ENCODE results near the gene MAP4K2.

MAP4K2 gene

DNA sequence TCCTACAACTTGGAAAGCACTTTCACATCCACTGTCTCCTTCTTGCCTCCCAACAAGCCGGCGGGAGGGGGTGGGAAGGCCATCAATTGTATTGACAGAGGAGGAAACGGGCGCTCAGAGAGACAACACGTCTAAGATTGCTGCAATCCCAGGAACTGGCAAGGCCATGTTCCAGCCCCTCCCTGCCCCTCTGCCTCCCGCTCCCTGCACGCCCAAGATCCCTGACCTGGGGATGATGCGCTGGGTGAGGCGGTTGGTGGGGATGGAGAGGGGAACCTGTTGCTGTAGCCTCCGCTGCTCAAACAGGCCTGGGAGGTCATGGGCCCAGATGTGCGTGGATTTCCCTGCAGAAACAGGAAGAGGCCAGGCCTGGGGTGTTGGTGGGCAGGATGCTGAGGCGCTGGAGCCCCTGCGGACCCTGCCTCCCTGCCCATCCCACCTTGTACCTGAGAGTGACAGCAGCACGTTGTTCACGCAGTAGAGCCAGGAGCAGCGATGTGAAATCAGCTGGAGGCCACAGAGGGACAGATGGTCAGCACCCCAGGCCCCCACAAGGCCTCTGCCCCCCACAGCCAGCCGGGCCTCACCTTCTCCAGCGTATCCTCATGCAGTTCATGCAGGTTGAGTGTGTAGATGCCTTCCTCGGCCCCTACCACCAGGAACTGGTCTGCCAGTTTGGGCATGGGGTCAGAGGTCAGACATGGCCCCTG is 6.8 kb downstream of the MAP4K2 start:
- H3K27me3 ChIP-seq (replicated peaks; ENCODE audit: insufficient read depth, low read length): no peaks in the 10 kb centered on the region
- H3F3A ChIP-seq (ENCODE audit: insufficient read depth, low read length): no peaks in the 10 kb centered on the region
- no peaks in the 10 kb centered on the region for H3K9me2 ChIP-seq (replicated peaks; ENCODE audit: insufficient read depth, low read length)
- TF ChIP-seq EZH2phosphoT487 (IDR thresholded peaks at IDR 0.05; ENCODE audit: low read length): no peak
- TF ChIP-seq, protein P1, sequence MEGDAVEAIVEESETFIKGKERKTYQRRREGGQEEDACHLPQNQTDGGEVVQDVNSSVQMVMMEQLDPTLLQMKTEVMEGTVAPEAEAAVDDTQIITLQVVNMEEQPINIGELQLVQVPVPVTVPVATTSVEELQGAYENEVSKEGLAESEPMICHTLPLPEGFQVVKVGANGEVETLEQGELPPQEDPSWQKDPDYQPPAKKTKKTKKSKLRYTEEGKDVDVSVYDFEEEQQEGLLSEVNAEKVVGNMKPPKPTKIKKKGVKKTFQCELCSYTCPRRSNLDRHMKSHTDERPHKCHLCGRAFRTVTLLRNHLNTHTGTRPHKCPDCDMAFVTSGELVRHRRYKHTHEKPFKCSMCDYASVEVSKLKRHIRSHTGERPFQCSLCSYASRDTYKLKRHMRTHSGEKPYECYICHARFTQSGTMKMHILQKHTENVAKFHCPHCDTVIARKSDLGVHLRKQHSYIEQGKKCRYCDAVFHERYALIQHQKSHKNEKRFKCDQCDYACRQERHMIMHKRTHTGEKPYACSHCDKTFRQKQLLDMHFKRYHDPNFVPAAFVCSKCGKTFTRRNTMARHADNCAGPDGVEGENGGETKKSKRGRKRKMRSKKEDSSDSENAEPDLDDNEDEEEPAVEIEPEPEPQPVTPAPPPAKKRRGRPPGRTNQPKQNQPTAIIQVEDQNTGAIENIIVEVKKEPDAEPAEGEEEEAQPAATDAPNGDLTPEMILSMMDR (IDR thresholded peaks at IDR 0.05; ENCODE audit: low read length): no peak
- no peak for TF ChIP-seq EZH2 (optimal IDR thresholded peaks at IDR 0.05; ENCODE audit: low read depth, low read length)
- H3K36me3 ChIP-seq (replicated peaks; ENCODE audit: insufficient read depth, low read length): no peaks in the 10 kb centered on the region
- H3K9ac ChIP-seq (ENCODE audit: low read length): no peak overlapping the region
- H3K4me1 ChIP-seq (ENCODE audit: low read length): no peaks in the 10 kb centered on the region
- no peak overlapping the region for H3K4me2 ChIP-seq (ENCODE audit: low read depth, low read length)
- no peak overlapping the region for H2AFZ ChIP-seq (ENCODE audit: low read length)
- no peak overlapping the region for H3K27ac ChIP-seq (ENCODE audit: low read length)
- H3K9me3 ChIP-seq (replicated peaks; ENCODE audit: insufficient read depth, low read length): no peaks in the 10 kb centered on the region
- H4K20me1 ChIP-seq (ENCODE audit: insufficient read depth, low read length): no peaks in the 10 kb centered on the region
- no peaks in the 10 kb centered on the region for H3K79me2 ChIP-seq (ENCODE audit: low read length)
- no peak overlapping the region for H3K4me3 ChIP-seq (ENCODE audit: low read length)
- no peak for DNase-seq

DNA sequence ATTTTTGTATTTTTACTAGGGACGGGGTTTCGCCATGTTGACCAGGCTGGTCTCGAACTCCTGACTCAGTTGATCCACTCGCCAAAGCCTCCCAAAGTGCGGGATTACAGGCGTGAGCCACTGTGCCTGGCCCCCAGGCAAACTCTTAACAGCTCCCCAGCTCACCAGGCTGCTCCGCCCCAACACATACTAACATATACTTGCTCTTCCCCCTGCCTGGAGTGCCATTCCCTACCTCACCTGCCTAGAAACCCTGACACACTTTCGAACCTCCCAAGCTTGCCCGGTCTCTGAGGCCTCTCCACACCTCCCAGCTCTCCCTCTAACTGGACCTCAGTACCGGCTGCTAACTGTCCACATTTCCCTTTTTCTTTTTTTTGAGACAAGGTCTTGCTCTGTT is 8.5 kb downstream of the MAP4K2 start:
- TF ChIP-seq EZH2 (optimal IDR thresholded peaks at IDR 0.05; ENCODE audit: low read depth, low read length) (no peak), EZH2phosphoT487 (IDR thresholded peaks at IDR 0.05; ENCODE audit: low read length) (no peak)
- TF ChIP-seq, protein P1 (IDR thresholded peaks at IDR 0.05; ENCODE audit: low read length): no peak
- Histone ChIP-seq H3K27me3 (replicated peaks; ENCODE audit: insufficient read depth, low read length) (no peaks in the 10 kb centered on the region), H3K4me3 (ENCODE audit: low read length) (no peak overlapping the region), H3K79me2 (ENCODE audit: low read length) (no peaks in the 10 kb centered on the region), H2AFZ (ENCODE audit: low read length) (no peak overlapping the region), H3K9me2 (replicated peaks; ENCODE audit: insufficient read depth, low read length) (no peaks in the 10 kb centered on the region), H3K9me3 (replicated peaks; ENCODE audit: insufficient read depth, low read length) (no peaks in the 10 kb centered on the region), H3F3A (ENCODE audit: insufficient read depth, low read length) (no peaks in the 10 kb centered on the region), H4K20me1 (ENCODE audit: insufficient read depth, low read length) (no peaks in the 10 kb centered on the region), H3K4me2 (ENCODE audit: low read depth, low read length) (no peak overlapping the region), H3K36me3 (replicated peaks; ENCODE audit: insufficient read depth, low read length) (no peaks in the 10 kb centered on the region), H3K27ac (ENCODE audit: low read length) (no peak overlapping the region), H3K9ac (ENCODE audit: low read length) (no peak overlapping the region), H3K4me1 (ENCODE audit: low read length) (no peaks in the 10 kb centered on the region)
- no peak for DNase-seq

DNA sequence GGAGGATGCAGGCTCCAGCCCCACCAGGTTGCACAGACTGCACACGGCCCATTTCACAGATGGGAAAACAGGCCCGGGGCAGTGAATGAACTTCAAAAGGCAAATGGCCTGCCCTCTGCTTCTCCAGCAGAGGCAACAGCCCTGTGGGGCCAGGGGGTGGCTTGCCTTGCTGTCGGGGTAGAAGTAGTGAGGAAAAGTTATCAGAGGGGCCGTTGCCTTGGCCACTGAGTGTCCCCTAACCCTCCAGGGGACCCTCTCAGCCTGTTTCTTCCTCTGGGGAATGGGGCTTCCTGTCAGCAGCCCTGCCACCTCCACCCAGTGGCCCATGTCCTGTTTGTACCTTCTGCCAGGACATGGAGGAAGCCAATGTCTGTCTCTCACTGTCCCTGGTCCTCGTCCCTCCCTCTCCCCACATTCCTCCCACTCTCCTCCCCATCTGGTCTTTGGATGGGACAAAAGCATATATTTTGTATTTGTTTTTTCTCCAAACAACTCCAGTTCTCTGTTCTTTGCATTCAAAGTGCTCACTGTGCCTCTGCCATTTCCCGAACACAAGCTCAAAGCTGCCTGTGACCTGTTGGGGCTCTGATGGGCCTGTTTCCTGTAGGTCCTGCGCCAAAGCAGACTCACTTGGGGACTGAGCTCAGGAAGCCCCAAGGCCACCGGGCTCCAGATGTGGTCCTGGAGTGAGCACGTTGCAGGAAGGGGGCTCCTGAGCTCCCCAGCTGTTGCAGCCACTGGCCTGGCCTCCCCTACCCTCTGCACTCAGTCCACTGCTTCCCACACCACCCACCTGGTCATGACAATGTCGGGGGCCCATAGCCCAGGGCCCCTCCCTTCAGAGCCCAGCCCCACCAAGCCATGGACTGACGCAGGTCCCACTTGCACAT is 9.5 kb downstream of the MAP4K2 start:
- no peak for DNase-seq
- no peak overlapping the region for H3K4me3 ChIP-seq (ENCODE audit: low read length)
- no peaks in the 10 kb centered on the region for H3K79me2 ChIP-seq (ENCODE audit: low read length)
- H4K20me1 ChIP-seq (ENCODE audit: insufficient read depth, low read length): no peaks in the 10 kb centered on the region
- no peak overlapping the region for H3K4me2 ChIP-seq (ENCODE audit: low read depth, low read length)
- no peak overlapping the region for H3K27ac ChIP-seq (ENCODE audit: low read length)
- H3K9me3 ChIP-seq (replicated peaks; ENCODE audit: insufficient read depth, low read length): no peaks in the 10 kb centered on the region
- no peaks in the 10 kb centered on the region for H3K9me2 ChIP-seq (replicated peaks; ENCODE audit: insufficient read depth, low read length)
- H3F3A ChIP-seq (ENCODE audit: insufficient read depth, low read length): no peaks in the 10 kb centered on the region
- no peaks in the 10 kb centered on the region for H3K4me1 ChIP-seq (ENCODE audit: low read length)
- no peak overlapping the region for H2AFZ ChIP-seq (ENCODE audit: low read length)
- H3K36me3 ChIP-seq (replicated peaks; ENCODE audit: insufficient read depth, low read length): no peaks in the 10 kb centered on the region
- TF ChIP-seq EZH2phosphoT487 (IDR thresholded peaks at IDR 0.05; ENCODE audit: low read length) (no peak), EZH2 (optimal IDR thresholded peaks at IDR 0.05; ENCODE audit: low read depth, low read length) (no peak)
- TF ChIP-seq, protein P1 (IDR thresholded peaks at IDR 0.05; ENCODE audit: low read length): no peak
- H3K27me3 ChIP-seq (replicated peaks; ENCODE audit: insufficient read depth, low read length): no peaks in the 10 kb centered on the region
- no peak overlapping the region for H3K9ac ChIP-seq (ENCODE audit: low read length)

Measured in MM.1S (cell line).